GM12878 (cell line): Measurements from ENCODE around the gene FAM200A. TPM values are rescaled to one million over a fixed set of nuclear protein-coding genes. Genes with fewer than 3 reads are reported as not detected.

Experiments used
- BHLHE40 ChIP-seq, 2 experiments: fragments of 450-650 bp in 1 of 2; IDR thresholded peaks; 2 replicates each; pipeline ENCODE4 v1.6.1; 2011 to 2017; ENCODE audit warnings: low read depth in 2 of 2, borderline replicate concordance in 1 of 2, improper control_type of control experiment in 1 of 2, low read length in 1 of 2, mild to moderate bottlenecking in 1 of 2
- CBX5 ChIP-seq: sonication (generic); IDR thresholded peaks from 2 replicates; pipeline ENCODE4 v1.6.1; 2016; ENCODE audit warnings: low read depth, moderate library complexity, mild to moderate bottlenecking, inconsistent platforms
- GABPA ChIP-seq: IDR thresholded peaks from 2 replicates; pipeline ENCODE4 v1.6.1; 2014; ENCODE audit warnings: antibody characterized with exemption, low read depth, mild to moderate bottlenecking, inconsistent platforms
- IKZF1 ChIP-seq: fragments of 450-650 bp; conservative IDR thresholded peaks from 2 replicates; pipeline ENCODE4 v1.6.1; 2017; ENCODE audit warnings: antibody characterized with exemption, mild to moderate bottlenecking
- JUNB ChIP-seq: IDR thresholded peaks from 2 replicates; pipeline ENCODE4 v1.6.1; 2016; ENCODE audit warnings: antibody characterized with exemption, mild to moderate bottlenecking
- MYB ChIP-seq: fragments of 150-350 bp; IDR thresholded peaks from 2 replicates; pipeline ENCODE4 v1.6.1; 2014; ENCODE audit warnings: mild to moderate bottlenecking, low read depth, low read length, borderline replicate concordance
- NR2C1 ChIP-seq: fragments of 450-650 bp; IDR thresholded peaks from 2 replicates; pipeline ENCODE4 v1.6.1; 2017; ENCODE audit warnings: antibody characterized with exemption, mild to moderate bottlenecking, moderate library complexity
- RAD21 ChIP-seq: IDR thresholded peaks from 2 replicates; pipeline ENCODE4 v1.6.1; 2011; ENCODE audit warnings: mild to moderate bottlenecking, low read depth, low read length, moderate library complexity; ENCODE audit not compliant: insufficient read depth
- SIX5 ChIP-seq: IDR thresholded peaks from 2 replicates; pipeline ENCODE4 v1.6.1; 2011; ENCODE audit warnings: mild to moderate bottlenecking, low read depth, low read length, moderate library complexity; ENCODE audit not compliant: severe bottlenecking
- SMAD1 ChIP-seq: fragments of 450-650 bp; IDR thresholded peaks from 2 replicates; pipeline ENCODE4 v1.6.1; 2018; ENCODE audit warnings: mild to moderate bottlenecking, low read depth; ENCODE audit not compliant: partially characterized antibody
- SMC3 ChIP-seq: IDR thresholded peaks from 2 replicates; pipeline ENCODE4 v1.6.1; 2011; ENCODE audit warnings: low read length, improper control_type of control experiment, borderline replicate concordance
- TBL1XR1 ChIP-seq: IDR thresholded peaks from 2 replicates; pipeline ENCODE4 v1.6.1; 2012; ENCODE audit warnings: low read depth, low read length, improper control_type of control experiment
- polyA plus RNA-seq, 11 experiments: library from polyadenylated mRNA; depleted of rRNA in 4 of 11; unstranded in 6 of 11; stranded (reverse) in 5 of 11; fragments of >200 nt; fragmentation: Nextera tagmentation in 4 of 11; fragmentation: Illumina TruSeq in 1 of 11; extraction: Ambion mirVana in 4 of 11; extraction: Trizol in 1 of 11; gene quantifications; 1 replicate in 1 of 11; 2 replicates in 10 of 11; pipeline versions ENCODE4 v1.2.1 to v1.2.3, GENCODE V29; 2011 to 2016; ENCODE audit warnings: inconsistent platforms in 2 of 11, missing spikeins in 2 of 11, low read depth in 1 of 11
- total RNA-seq, 4 experiments: library from RNA; depleted of rRNA in 3 of 4; stranded (reverse); fragments of >200 nt in 3 of 4; fragmentation: Illumina TruSeq in 1 of 4; extraction: Trizol in 1 of 4; gene quantifications; 2 replicates each; pipeline versions ENCODE4 v1.2.1 to v1.2.3, GENCODE V29; 2013 to 2021
- TF ChIP-seq, protein P1 (sequence below), 3 experiments: IDR thresholded peaks in 2 of 3; conservative IDR thresholded peaks in 1 of 3; 2 replicates each; pipeline ENCODE4 v1.5.1; 2011; ENCODE audit warnings: low read depth in 3 of 3, low read length in 3 of 3, mild to moderate bottlenecking in 3 of 3, control low read depth in 2 of 3, moderate library complexity in 2 of 3, inconsistent platforms in 1 of 3, mixed read lengths in 1 of 3; ENCODE audit not compliant: control insufficient read depth in 2 of 3, insufficient read depth in 1 of 3; ENCODE audit errors: extremely low read depth in 1 of 3

FAM200A gene
- total and polyA plus RNA-seq, 10 of the 15 experiments (the other 5 are each of a cell fraction or from before 2014, with no cell fraction given): 2.7 to 9.0 (median 6.5) TPM

DNA sequence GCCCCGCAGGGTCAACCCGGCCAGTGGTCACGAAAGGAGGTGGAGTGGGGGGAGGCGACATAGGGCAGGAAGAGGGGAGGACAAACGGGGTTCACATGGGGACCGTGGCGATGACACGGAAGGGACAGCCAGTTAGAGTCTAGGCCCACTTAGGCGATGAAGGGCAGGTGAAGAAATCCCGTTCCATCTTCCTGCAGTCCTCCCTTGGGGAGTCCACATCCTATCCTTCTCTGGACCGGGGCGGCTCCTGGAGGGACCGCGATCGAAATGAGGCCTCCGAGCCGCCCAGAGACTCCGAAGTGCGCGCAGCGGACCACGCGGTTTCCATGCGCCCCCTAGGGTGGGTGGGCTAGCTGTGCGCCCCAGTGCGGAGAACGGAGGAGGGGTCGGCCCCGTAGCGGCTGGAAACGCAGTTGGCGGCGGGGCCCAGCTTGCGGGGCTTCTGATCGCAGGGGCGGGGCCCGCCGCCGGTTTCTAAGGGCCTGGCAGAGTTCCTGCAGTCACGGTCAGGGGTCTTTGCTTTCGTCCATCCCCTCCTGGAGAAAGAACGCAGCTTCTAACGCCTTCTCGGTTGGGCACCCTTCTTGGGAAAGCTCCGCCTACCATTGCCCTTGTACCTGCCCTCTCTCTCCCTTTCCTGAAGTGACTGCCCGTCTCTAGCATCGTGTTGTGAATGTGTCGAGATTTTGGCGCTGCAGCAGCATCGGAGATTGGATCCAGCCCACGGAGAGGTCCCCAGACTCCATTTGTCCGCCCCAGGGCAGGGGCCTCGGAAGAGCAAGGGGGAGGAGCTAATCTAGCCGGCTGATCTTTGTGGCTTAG lies 28.3 kb upstream of the FAM200A start (continued):
- no peak for TF ChIP-seq GABPA
- TF ChIP-seq TBL1XR1: no peak
- no peak for TF ChIP-seq SIX5
- TF ChIP-seq SMC3: 0 out of 2 replicates have a peak, but pooled peaks have one; percentile 18
- no peak for TF ChIP-seq IKZF1
- TF ChIP-seq, protein P1, sequence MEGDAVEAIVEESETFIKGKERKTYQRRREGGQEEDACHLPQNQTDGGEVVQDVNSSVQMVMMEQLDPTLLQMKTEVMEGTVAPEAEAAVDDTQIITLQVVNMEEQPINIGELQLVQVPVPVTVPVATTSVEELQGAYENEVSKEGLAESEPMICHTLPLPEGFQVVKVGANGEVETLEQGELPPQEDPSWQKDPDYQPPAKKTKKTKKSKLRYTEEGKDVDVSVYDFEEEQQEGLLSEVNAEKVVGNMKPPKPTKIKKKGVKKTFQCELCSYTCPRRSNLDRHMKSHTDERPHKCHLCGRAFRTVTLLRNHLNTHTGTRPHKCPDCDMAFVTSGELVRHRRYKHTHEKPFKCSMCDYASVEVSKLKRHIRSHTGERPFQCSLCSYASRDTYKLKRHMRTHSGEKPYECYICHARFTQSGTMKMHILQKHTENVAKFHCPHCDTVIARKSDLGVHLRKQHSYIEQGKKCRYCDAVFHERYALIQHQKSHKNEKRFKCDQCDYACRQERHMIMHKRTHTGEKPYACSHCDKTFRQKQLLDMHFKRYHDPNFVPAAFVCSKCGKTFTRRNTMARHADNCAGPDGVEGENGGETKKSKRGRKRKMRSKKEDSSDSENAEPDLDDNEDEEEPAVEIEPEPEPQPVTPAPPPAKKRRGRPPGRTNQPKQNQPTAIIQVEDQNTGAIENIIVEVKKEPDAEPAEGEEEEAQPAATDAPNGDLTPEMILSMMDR (IDR thresholded peaks at IDR 0.05 in 2 of 3, conservative IDR thresholded peaks at IDR 0.05 in 1 of 3; ENCODE audit: control insufficient read depth in 2 of 3, extremely low read depth in 1 of 3, insufficient read depth in 1 of 3, low read depth in 3 of 3, low read length in 3 of 3): peak in 2 of 3 experiments; percentile 30 to 43; a peak in 3 of 6 replicates
- no peak for TF ChIP-seq CBX5
- peak; percentile 20; the same call in 1 of the 2 replicates for TF ChIP-seq RAD21
- TF ChIP-seq SMAD1: no peak
- TF ChIP-seq NR2C1: no peak
- no peak for TF ChIP-seq MYB
- no peak for TF ChIP-seq BHLHE40 (IDR thresholded peaks at IDR 0.05; ENCODE audit: borderline replicate concordance in 1 of 2, low read depth in 2 of 2, low read length in 1 of 2)
- no peak for TF ChIP-seq JUNB
